Glomerular endothelial cell (primary cell): Measurements from ENCODE around the gene SRPK1. TPM values are rescaled to one million over a fixed set of nuclear protein-coding genes. Genes with fewer than 3 reads are reported as not detected.

Experiments
- DNase-seq: peaks from one replicate; pipeline ENCODE4 v3.0.0-alpha.2; 2011; ENCODE audit warnings: low read depth, low spot score; ENCODE audit errors: extremely low read depth
- total RNA-seq: library from RNA; depleted of rRNA; stranded (reverse); fragments of >200 nt; gene quantifications from 2 replicates; pipeline ENCODE4 v1.2.3, GENCODE V29; 2015

The SRPK1 gene
- total RNA-seq, 1 donor from 2014 or later, result 61.3 TPM

DNA sequence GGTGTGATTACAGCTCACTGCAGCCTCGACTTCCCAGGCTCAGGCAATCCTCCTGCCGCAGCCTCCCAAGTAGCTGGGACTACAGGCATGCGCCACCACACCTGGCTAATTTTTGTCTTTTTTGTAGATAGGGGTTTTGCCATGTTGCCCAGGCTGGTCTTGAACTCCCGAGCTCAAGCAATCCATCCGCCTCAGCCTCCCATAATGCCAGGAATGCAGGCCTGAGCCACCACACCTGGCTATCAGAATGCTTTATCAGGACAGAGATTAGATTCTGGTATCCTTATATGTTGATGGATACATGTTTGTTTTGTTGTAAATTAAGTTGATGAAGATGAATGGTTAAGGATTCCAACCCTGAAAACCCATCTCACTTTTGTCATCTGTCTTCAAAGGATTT lies 91.6 kb downstream of the SRPK1 start:
- DNase-seq, result no peak

DNA sequence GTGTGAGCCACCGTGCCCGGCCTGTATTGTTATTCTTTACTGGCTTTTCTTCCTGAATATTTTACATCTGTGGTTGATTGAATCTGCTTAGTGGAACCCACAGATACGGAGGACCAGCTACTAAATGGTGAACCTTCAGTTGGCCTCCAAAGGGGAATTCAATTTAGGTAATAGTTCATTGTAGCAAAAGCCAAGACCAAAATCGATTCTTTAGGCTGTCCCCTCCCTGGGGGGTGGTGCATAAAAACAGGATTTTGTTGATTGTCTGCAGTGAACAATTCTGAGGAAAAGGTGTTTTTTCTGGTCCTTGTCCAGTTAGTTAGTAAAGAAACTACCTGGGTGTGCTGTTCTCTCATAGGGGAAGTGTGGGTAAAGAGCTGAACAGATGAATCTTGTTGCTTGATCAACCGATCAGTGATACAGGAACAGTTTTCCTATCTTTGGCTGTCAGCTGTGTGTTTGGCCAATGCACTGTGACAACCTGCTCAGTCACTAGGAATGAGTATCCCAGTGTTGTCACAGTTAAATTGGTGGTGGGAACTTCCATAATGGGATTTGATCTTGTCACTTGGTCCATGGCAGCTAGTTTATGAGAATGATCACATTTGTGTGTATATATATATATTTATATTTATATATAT lies 96.2 kb downstream of the SRPK1 start:
- no peak for DNase-seq

DNA sequence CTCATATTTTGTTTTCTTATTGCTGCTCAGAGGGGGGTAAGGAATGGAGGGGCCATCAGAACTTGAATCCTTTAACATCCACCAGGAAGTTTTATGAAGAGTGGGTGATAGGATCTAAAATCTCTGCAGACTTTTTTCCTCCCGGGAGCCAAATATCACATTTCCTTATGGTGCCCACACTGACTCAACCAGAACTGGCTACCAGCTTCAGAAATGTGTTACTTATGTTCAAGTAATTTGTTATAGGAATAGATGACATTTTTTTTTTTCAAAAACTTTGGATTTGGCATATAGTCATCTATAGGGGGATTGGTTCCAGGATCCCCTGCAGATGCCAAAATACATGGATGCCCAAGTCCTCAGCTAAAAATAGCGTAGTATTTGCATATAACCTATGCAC lies 97.3 kb downstream of the SRPK1 start:
- no peak for DNase-seq

DNA sequence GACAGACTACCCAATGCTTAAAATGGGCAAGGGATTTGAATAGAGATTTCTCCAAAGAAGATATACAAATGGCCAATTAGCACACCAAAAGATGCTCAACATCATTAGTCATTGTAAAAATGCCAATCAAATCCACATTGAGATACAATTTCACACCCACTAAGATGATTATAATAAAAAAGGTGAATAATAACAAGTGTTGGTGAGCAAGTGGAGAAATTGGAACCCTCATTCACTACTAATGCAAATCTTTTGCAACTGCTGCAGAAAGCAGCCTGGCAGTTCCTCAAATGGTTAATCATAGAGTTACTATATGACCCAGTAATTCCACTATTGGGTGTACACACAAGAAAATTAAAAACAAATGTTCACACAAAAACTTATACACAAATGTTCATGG lies 103.4 kb downstream of the SRPK1 start:
- DNase-seq, result no peak

DNA sequence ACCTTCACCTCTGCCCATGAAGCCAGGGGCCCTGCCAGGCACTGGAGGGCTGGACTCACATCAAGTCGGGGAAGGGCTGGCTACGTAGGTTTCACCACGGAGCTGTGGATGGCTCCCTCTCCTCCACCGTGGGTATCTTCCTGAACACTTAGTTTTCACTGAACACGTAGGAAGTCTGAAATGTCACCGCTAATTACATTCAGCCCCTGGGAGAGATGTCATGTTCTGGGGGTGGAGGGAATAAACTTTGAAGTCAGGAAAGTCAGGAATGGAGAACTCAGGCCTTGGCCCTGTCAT lies 109.3 kb downstream of the SRPK1 start:
- DNase-seq, result no peak

DNA sequence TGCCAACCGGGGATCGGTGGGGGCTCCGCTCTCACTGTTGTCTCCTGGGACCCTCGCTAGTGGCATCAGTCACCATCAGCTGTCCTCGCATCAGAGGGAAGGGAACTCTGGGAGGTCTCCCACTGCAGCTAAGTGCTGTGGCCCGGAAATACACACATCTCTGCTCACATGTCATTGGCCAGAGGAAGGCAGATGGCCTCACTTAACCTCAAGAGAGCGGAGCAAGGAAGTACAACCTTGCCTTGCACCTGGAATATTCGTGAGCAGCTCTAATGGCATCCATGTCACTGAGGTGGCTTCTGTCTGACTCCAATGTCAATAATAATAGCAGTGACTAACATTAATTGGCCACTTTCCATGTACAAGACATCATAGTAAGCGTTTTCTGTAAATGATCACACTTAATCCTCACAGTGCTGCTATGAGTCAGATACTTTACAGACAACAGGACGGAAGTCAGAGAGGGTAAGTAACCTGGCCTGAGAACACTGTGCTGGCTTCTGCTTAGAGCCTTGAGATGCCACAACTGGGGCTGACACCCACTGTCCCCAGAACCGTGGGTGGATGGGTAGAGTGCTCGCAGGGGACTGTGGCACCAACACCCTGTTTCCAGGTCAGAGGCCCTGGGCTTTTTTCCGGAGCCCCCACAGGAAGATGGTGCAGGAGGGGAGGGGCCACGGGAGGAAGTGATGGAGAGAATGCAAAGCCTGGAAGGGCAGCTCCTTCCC lies 109.8 kb downstream of the SRPK1 start:
- DNase-seq, result peak; percentile 22

DNA sequence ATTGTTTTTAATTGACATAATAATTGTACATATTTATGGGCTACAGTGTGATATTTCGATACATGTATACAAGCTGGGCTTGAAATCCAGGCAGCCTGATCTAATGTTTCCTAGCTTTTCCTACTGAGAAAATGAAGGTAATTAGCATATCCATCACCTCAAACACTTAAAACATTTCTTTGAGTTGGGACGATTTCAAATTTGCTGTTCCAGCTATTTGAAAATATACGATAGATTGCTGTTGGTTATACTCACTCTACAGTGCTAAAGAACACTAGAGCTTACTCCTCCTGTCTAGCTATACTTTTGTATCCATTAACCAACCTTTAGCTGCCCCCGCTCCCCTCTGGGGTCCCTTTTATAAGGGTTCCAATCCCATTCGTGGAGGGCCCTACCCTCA lies 111.1 kb downstream of the SRPK1 start:
- DNase-seq, result no peak

DNA sequence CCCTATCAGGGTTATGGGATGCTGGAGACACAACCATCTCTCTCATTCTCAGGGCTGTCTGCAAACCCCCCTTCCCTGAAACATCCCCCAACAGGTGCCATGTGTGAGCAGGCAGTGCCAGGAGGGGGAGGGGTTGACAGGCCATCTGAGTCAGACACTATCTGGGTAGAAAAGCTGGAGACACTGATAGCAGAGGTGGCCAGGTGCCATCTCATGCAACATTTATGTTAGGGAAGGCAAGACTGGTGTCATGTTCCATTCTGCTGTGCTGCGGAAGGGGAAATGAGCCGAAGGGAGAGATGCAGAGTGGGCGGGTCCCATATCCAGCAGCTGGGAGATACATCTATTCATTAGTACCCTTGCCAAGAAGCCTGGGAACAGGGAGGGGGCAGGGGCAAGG lies 112.2 kb downstream of the SRPK1 start:
- DNase-seq, result no peak

DNA sequence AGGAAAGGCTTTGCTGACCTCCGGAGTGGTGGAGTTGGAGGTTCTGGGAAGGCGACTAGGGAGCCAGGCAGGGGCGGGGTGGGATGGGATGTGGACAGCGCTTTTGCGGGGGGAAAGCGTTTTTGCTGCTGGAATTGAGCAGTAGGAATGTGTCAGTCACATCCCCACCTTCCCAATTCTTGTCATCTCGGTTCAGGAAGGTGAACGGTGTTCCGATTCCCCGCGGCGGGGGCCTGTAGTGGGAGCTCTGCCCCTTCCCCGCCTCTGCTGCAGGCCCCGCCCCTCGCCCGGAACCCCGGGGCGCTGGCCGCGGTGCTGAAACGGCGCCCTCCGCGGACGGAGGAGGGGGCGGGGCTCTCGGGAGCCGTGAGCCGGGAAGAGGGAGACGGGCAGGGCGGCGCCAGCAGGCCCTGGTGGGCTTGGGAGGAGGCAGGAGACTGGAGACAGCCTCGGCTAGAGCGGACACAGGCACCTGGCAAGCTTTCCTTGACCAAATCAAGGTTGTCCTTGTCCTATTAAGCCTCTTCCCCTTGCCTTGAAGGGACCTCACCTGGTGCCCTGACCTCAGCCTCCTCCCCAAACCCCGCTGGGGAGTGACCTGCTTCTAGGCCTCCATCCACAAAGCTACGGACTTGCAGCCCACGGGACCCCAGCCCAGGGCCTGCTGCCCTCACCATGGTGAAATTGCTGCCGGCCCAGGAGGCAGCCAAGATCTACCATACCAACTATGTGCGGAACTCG lies 115.7 kb downstream of the SRPK1 start, which contains the start of gene LHFPL5:
Gene LHFPL5 (plus strand): TSS at position 357 of the 741 bp plus-strand sequence. CDS start 319 bp downstream, at position 676.
- no peak for DNase-seq

DNA sequence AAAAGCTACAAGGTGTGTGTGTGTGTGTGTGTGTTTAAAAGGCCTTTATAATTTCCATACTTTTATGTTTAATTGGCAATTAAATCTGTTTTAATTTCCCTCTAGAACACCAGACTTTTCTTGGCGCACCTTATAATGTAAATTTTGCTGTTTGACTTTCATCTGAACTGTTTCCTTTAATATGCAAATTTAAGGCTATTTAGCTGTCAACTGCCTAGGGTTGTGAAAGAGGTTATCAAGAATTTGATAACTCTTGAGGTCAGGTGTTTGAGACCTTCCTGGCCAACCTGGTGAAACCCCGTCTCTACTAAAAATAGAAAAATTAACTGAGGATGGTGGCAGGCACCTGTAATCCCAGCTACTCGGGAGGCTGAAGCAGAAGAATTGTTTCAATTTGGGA lies 119.8 kb downstream of the SRPK1 start:
- no peak for DNase-seq

DNA sequence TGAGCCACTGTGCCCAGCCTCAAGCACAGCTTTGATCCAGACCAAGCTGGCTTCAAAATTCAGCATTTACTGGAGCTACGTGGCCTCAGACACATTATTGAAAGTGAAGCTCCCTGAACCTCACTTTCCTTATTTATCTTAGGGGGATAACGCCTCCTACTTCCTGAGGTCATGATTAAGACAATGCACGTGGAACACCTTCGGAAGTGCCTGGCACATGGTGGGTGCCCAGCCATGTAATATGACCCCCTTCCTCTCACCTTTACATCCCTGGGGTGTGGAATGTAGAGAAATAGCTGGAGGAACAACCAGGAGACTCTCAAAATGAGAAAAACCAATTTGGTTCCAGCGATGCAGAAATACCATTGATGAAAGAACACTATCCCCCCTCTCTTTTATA lies 122.2 kb downstream of the SRPK1 start:
- no peak for DNase-seq

DNA sequence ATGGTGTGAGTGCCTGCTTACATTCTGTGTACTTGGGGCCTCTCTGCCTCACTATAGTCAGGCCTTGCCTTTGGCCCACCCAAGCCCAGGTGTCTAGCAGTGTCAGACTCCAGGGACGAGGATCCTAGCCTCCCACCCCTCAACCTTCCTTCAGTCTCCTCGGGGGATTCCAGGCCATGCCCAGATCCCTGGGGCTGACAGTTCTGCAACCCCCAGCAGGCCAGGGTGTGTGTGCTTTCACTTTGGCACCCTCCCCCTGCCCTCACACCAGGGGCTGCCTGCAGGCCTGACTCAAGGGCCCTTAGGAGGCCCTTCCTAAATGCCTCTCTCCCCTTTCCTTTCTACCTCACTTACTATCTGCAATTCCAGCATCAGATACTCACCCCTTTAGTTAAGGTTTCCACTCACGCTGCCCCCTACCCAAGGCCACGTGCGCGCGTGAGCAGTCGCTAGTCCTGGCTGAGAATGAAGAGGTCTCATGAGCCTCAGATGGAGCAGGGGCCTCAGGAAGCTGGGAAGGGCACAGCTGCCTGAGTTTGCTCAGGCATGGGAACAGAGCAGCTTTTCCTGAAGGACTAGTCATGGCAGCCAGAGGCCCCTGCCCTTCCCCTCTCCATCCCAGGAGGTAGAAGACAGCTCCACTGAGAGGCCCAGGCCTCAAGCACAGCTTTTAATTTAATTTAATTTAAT lies 122.9 kb downstream of the SRPK1 start:
- DNase-seq, result no peak

DNA sequence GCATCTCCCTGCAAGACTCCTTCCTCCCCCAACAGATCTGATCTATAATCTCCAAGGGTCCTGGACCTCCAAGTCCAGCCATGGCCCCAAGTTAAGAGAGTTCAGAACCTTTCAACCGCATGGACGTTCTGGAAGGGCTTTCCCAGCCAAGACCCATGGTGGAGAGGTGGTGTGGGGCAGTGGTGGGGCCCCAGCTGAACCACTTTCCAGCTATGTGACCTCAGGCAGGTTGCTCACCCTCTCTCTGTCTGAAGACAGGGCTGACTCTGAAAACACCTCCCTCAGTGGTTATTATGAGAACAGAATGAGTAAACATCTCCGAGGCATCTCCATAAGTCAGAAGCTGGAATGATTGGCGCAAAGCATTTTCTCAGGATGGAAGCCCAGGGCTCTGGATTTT lies 124.7 kb downstream of the SRPK1 start:
- DNase-seq, result no peak

DNA sequence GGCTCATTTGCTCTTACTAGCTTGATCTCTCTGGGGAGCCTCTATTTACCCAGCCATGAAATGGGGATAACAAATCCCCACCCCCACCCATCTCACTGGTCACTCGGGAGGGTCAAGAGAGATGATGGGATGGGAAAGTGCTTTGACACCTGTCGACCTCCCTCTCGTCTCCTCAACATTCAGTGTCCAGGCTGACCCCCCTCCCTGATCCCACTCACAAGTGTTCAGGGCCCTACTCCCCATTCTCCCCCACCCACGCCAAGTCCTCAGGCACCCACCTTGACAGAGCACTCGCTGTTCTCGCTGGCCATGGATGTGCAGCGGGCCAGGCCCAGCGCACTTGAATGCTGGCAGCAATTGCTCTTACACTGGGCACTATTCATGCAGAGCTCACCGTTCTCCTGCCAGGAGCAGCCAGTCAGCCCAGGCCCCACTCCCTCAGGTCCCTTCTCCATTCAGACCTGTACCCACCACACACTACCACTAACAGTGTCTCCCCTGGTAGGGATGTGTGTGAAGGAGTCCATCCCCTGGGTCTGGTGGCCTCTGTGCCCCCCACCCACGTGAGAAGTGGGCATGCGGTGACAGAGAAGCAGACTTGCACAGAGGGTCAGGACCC lies 125.3 kb downstream of the SRPK1 start:
- DNase-seq, result no peak

DNA sequence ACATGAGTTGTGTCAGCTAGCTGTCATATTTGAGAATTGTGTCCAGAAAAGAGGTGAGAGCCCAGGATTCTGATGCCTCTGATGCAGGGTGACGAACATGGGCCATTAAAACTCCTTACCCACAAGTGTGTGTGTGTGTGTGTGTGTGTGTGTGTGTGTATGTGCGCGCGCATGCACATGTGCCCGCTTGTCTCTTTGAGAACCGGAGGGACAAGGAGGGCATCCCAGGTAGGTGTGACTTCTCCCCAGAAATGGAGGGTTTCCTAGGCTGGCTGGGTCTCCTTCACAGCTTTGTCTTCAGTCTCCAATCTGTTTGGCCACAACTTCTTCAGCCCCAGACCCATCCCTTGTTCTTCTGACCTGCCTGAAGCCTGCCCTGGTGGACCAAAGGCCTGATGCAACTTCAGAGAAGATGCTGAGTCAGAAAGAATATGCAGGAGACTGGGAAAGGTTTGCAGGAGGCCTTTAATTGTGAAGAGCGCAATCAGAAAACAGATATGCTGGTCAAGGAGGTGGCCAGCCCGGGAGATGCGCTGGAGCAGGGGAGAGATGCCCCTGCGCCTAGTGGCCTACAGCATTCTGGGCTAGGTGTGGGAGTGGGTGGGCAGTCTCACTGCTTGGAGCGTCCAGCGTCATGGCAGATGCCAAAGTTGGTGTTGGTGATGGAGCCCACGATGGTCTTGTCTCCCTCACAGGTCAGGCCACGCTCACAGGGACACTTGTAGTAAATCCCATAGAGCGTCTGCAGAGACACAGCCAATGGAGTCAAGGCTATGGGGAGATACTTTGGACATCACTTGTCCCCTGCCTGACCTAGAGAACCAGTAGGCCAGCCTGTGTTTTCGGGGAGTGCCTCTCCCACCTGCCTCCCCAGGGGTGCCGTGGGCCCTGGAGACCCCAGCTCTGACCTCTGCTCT lies 126.1 kb downstream of the SRPK1 start:
- no peak for DNase-seq

DNA sequence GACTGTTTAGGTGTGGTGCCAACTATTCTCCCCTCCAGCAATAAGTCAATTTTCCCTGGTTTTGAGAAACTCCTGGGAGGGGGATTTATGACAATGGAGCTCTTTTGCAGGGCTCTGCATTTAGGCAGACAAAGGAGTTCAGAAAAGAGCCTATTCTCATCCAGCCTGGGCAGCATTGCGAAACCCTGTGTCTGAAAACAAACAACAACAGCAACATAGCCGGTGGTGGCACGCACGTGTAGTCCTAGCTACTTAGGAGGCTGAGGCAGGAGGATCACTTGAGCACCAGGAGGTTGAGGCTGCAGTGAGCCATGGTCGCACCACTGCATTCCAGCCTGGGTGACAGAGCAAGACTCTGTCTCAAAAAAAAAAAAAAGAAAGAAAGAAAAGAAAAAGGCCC lies 130.2 kb downstream of the SRPK1 start:
- DNase-seq, result no peak

DNA sequence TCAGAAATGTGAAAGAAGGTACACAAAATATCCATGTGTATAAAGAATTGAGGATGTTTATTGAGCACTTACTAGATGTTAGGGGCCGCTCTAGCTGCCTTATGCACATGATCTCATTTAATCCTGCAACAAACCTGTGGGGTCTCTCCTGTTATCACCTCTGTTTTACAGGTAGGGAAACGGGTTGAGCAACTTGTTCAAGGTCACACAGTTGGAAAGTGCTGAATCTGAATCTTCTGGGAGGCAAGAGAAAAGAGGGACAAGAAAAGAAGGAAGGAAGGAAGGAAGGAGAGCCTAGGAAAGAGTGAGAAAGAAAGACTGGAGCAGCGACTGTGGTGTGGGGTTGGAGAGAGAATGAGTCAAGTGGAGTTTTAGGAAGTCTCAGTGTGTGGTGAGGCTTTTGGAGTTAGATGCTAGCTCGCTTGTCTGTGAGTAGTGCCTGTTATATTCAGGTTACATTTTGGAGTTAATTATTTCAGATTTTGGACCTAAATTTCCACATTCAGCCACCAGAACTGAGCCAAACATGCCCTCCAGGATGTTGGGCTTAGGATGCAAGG lies 132.4 kb downstream of the SRPK1 start:
- DNase-seq, result no peak

DNA sequence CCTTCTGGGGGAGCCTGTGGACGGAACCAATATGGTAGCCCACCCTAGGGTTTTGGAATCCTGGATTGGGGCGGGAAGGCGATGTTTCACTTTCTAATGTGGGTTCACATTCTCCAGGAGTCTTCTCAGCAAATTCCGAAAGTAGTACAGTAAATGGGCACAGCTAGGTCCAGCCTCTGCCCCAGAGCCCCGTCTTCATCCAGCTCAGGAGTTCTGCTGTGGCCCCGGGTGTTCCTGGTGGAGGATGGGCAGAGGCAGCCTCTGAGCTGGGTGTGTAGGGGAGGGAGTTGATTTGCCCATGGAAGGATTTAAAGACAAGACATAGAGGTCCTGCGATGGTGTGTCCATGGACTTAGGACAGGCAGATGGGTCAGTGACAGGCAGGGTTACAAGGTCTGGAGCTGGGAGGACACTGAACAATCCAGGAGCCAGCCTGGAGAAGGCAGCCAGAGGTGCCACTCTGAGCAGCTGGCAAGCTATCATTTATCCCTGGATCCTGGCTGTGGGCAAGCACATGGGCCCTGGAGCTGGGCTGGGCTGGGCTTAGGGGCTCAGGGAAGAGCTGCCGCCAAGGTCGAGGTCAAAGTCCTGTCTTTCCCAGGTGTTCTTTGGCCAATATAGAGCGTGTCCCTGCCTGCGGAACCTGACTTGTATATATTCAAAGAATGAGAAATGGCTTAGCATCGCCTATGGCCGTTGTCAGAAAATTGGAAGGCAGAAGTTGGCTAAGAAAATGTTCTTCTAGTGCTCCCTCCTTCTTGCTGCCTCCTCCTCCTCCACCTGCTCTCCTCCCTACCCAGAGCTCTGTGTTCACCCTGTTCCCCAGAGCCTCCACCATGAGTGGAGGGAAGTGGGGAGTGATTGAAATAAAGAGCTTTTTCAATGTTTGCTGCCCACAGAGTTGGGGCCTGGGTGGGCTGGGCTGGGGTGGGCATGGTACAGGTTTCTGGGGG lies 133.4 kb downstream of the SRPK1 start:
- no peak for DNase-seq

DNA sequence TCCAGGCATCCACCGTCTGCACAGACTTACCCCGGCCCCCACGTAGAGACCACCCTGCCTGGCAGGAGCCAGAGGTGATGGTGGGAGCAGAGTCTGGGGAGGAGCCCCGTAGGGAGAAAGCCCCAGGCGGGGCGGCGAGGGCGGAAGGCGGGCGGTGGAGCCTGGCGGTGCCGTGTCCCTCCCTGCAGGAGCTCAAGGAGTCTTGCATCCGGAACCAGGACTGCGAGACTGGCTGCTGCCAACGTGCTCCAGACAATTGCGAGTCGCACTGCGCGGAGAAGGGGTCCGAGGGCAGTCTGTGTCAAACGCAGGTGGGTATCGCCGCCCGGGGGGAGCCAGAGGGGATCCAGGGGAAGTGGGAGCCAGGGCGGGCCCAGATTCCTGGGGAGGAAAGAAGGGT lies 134.1 kb downstream of the SRPK1 start:
- DNase-seq, result no peak
